Measurements from ENCODE around the gene SH3PXD2A. TPM values are rescaled to one million over a fixed set of nuclear protein-coding genes. Genes with fewer than 3 reads are reported as not detected.
A peak's percentile ranks its signal among the peaks of the same experiment; 100 is the strongest.
"Not testable (repeated sequence)": the region's sequence is repeated elsewhere in the genome, so short reads cannot be mapped to it uniquely, and the experiment has no call there.

Gene SH3PXD2A
- total and polyA plus RNA-seq, 12 donors, result 6.9 to 44.9 (median 34.4) TPM

GRCh38 chr10:103666087-103666761 is 189.2 kb downstream of the SH3PXD2A start:
- ATAC-seq (no peak), DNase-seq (no peak)
- TF ChIP-seq, protein P1, sequence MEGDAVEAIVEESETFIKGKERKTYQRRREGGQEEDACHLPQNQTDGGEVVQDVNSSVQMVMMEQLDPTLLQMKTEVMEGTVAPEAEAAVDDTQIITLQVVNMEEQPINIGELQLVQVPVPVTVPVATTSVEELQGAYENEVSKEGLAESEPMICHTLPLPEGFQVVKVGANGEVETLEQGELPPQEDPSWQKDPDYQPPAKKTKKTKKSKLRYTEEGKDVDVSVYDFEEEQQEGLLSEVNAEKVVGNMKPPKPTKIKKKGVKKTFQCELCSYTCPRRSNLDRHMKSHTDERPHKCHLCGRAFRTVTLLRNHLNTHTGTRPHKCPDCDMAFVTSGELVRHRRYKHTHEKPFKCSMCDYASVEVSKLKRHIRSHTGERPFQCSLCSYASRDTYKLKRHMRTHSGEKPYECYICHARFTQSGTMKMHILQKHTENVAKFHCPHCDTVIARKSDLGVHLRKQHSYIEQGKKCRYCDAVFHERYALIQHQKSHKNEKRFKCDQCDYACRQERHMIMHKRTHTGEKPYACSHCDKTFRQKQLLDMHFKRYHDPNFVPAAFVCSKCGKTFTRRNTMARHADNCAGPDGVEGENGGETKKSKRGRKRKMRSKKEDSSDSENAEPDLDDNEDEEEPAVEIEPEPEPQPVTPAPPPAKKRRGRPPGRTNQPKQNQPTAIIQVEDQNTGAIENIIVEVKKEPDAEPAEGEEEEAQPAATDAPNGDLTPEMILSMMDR (IDR thresholded peaks at IDR 0.05), result peak in 8 of 9 donors; percentile 11 to 54 (median 46)
- Histone ChIP-seq H3K9me3 (no peaks in the 10 kb centered on the region), H3K4me1 (peaks cover 26 to 90% (median 70%) of the 10 kb centered on the region in 9 donors), H3K36me3 (peaks cover 0 to 8% (median 0%) of the 10 kb centered on the region in 9 donors), H3K27ac (peak overlapping the region in 9 of 10 donors; percentile 23 to 83 (median 72)), H3K4me3 (no peak overlapping the region), H3K27me3 (no peaks in the 10 kb centered on the region)
- intact Hi-C loops (cut with DNase I), result loop anchor here in 6 of 10 donors (5.0 to 10.0 kb wide), 4 partner anchors 49 to 64 kb away; no protein-coding TSS in a partner anchor
- WGBS, 2 donors, result 86 to 87% methylated on average over 9 of the region's 9 CpGs

GRCh38 chr10:103665162-103665889 is 190.1 kb downstream of the SH3PXD2A start:
- peaks cover 28 to 97% (median 78%) of the 10 kb centered on the region in 9 donors for H3K4me1 ChIP-seq
- intact Hi-C loops (cut with DNase I), result loop anchor here in 6 of 10 donors (5.0 to 10.0 kb wide), 4 partner anchors 48 to 63 kb away; no protein-coding TSS in a partner anchor
- H3K4me3 ChIP-seq, result no peak overlapping the region
- peaks cover 0 to 7% (median 0%) of the 10 kb centered on the region in 9 donors for H3K36me3 ChIP-seq
- 52 to 65% methylated on average over 9 of the region's 9 CpGs for WGBS, 2 donors
- DNase-seq (peak in 1 of 2 donors; percentile 65), ATAC-seq (peak in 4 of 8 donors; percentile 21 to 38 (median 30))
- H3K27me3 ChIP-seq, result no peaks in the 10 kb centered on the region
- TF ChIP-seq, protein P1 (IDR thresholded peaks at IDR 0.05), result no peak
- H3K27ac ChIP-seq, result peak overlapping the region in 9 of 10 donors; percentile 15 to 83 (median 31)
- no peaks in the 10 kb centered on the region for H3K9me3 ChIP-seq

- ATAC-seq (peak in 6 of 8 donors; percentile 22 to 75 (median 51)), DNase-seq (peak in 1 of 2 donors; percentile 63)
- TF ChIP-seq, protein P1 (IDR thresholded peaks at IDR 0.05), result peak in 3 of 9 donors; percentile 4 to 10 (median 10)
- 51 to 60% methylated on average over 13 of the region's 13 CpGs for whole genome bisulfite sequencing, 2 donors
- no peaks in the 10 kb centered on the region for H3K9me3 ChIP-seq
- H3K27me3 ChIP-seq, result no peaks in the 10 kb centered on the region
- H3K36me3 ChIP-seq, result peaks cover 0 to 15% (median 2%) of the 10 kb centered on the region in 9 donors
- intact Hi-C loops (cut with DNase I), result loop anchor here in 2 of 10 donors (1.0 to 10.0 kb wide), 2 partner anchors 16 to 49 kb away; no protein-coding TSS in a partner anchor
- H3K4me1 ChIP-seq, result peaks cover 20 to 93% (median 81%) of the 10 kb centered on the region in 9 donors
- no peak overlapping the region for H3K4me3 ChIP-seq
- peak overlapping the region in 9 of 10 donors; percentile 4 to 77 (median 61) for H3K27ac ChIP-seq
These were observed 191.6 kb downstream of the SH3PXD2A start for GRCh38 chr10:103663802-103664201.

DNA sequence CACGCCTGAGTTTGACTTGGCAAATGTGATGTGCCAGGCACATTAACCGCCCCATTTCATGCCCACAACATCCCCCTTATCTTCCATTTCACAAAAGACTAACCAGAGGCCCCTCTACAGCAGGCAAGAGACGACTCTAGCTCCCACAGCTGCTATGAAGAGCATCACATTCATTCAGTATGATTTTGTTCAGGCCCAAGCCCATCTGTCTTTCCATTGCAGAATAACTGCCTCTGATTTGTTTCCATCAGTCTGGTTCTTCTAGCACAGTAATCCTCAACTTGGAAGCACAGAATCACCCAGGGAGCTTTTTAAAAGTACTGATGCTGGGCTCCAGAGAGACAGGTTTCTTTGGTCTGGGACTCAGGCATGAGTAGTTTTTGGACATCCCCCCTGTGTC is 192.1 kb downstream of the SH3PXD2A start:
- WGBS, 2 donors, result 76 to 84% methylated on average over 3 of the region's 3 CpGs
- peak overlapping the region in 8 of 10 donors; percentile 36 to 77 (median 65) for H3K27ac ChIP-seq
- no peaks in the 10 kb centered on the region for H3K9me3 ChIP-seq
- peaks cover 0 to 21% (median 8%) of the 10 kb centered on the region in 9 donors for H3K36me3 ChIP-seq
- peaks cover 16 to 88% (median 75%) of the 10 kb centered on the region in 9 donors for H3K4me1 ChIP-seq
- DNase-seq, result no peak
- H3K4me3 ChIP-seq, result no peak overlapping the region
- H3K27me3 ChIP-seq, result no peaks in the 10 kb centered on the region
- intact Hi-C loops (cut with DNase I), result loop anchor here in 1 of 10 donors (10.0 kb wide), 1 partner anchor 48 kb away; no protein-coding TSS in a partner anchor
- TF ChIP-seq, protein P1 (IDR thresholded peaks at IDR 0.05), result no peak
- ATAC-seq, result no peak

DNA sequence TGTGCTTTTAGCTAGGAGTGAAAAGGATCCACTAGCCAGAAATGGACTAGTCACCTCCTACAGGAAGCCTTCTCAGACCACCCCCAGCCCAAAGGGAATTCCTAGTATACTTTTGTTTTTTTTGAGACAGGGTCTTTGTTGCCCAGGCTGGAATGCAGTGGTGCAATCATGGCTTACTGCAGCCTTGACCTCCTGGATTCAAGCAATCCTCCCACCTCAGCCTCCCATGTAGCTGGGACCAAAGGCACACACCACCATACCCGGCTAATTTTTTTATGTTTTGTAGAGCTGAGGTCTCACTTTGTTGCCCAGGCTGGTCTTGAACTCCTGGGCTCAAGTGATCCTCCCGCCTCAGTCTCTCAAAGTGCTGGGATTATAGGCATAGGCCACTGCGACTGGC is 192.7 kb downstream of the SH3PXD2A start:
- intact Hi-C loops (cut with DNase I), result loop anchor here in 1 of 10 donors (10.0 kb wide), 1 partner anchor 48 kb away; no protein-coding TSS in a partner anchor
- not testable (repeated sequence) for ATAC-seq, H3K27me3 ChIP-seq, DNase-seq, H3K4me3 ChIP-seq, H3K9me3 ChIP-seq
- 96 to 97% methylated on average over 3 of the region's 3 CpGs for WGBS, 2 donors
- Histone ChIP-seq H3K36me3 (peaks cover 0 to 26% (median 8%) of the 10 kb centered on the region in 9 donors), H3K4me1 (peaks cover 11 to 82% (median 70%) of the 10 kb centered on the region in 9 donors), H3K27ac (peak overlapping the region in 5 of 10 donors; percentile 20 to 77 (median 46))

Data from heart right ventricle (tissue), 16 donors.